SK-N-SH (cell line): Measurements from ENCODE around the gene TCF12. TPM values are rescaled to one million over a fixed set of nuclear protein-coding genes. Genes with fewer than 3 reads are reported as not detected.
A peak's percentile ranks its signal among the peaks of the same experiment; 100 is the strongest.

ENCODE experiments used
- CTCF ChIA-PET: fragments of 300-600, 350-600 bp; formaldehyde crosslinking; extraction: SDS; loops from one replicate; lab custom pipeline; 2021; lab: Yijun Ruan, JAX
- POLR2A ChIA-PET: fragments of 350-600 bp; sonication (Branson Sonifier 250); formaldehyde crosslinking; extraction: SDS; loops from one replicate; lab custom pipeline; 2020; ENCODE audit warnings: antibody characterized with exemption, inconsistent platforms; lab: Yijun Ruan, JAX
- DNase-seq: peaks from one replicate; pipeline ENCODE4 v3.0.0; 2012
- H2AFZ ChIP-seq: fragments of 200-600 bp; sonication (generic); 2 replicates; pipeline ENCODE4 v1.8.1; 2016; ENCODE audit warnings: antibody characterized with exemption, mild to moderate bottlenecking, low read depth
- H3F3A ChIP-seq: fragments of 200-600 bp; sonication (generic); replicated peaks from 2 replicates; pipeline ENCODE3; 2016; ENCODE audit warnings: antibody characterized with exemption, mild to moderate bottlenecking; ENCODE audit not compliant: insufficient read depth
- H3K27ac ChIP-seq, 2 experiments: fragments of 200-500 bp in 1 of 2; fragments of 200-600 bp in 1 of 2; sonication (Bioruptor generic) in 1 of 2; sonication (generic), shearing (Covaris generic) in 1 of 2; 2 replicates each; pipeline versions ENCODE4 v1.5.1 to v1.6.1; 2014 to 2016; ENCODE audit warnings: low read depth in 2 of 2, inconsistent platforms in 1 of 2, low read length in 1 of 2, mild to moderate bottlenecking in 1 of 2, mixed read lengths in 1 of 2
- H3K27me3 ChIP-seq: fragments of 200-600 bp; sonication (generic), shearing (Covaris generic); 2 replicates; pipeline ENCODE4 v1.6.1; 2016; ENCODE audit warnings: mixed run types; ENCODE audit not compliant: insufficient read depth
- H3K36me3 ChIP-seq, 2 experiments: fragments of 200-500 bp in 1 of 2; fragments of 200-600 bp in 1 of 2; sonication (Bioruptor generic) in 1 of 2; sonication (generic) in 1 of 2; replicated peaks in 1 of 2; 2 replicates each; pipeline versions ENCODE3 to v1.5.1; 2014 to 2016; ENCODE audit warnings: low read length in 1 of 2, mild to moderate bottlenecking in 1 of 2; ENCODE audit not compliant: insufficient read depth in 2 of 2, control insufficient read depth in 1 of 2
- H3K4me1 ChIP-seq, 2 experiments: fragments of 200-500 bp in 1 of 2; fragments of 200-600 bp in 1 of 2; sonication (Bioruptor generic) in 1 of 2; sonication (generic), shearing (Covaris generic) in 1 of 2; 2 replicates each; pipeline versions ENCODE4 v1.5.1 to v1.6.1; 2014 to 2016; ENCODE audit warnings: low read depth in 1 of 2, low read length in 1 of 2, mixed run types in 1 of 2; ENCODE audit not compliant: insufficient read depth in 2 of 2, control insufficient read depth in 1 of 2
- H3K4me2 ChIP-seq: fragments of 200-600 bp; sonication (generic), shearing (Covaris generic); 2 replicates; pipeline ENCODE4 v1.6.1; 2017; ENCODE audit warnings: mixed run types
- H3K4me3 ChIP-seq, 2 experiments: fragments of 200-500 bp in 1 of 2; fragments of 200-600 bp in 1 of 2; sonication (Bioruptor generic) in 1 of 2; sonication (generic), shearing (Covaris generic) in 1 of 2; 2 replicates each; pipeline versions ENCODE4 v1.5.1 to v1.8.1; 2014 to 2016; ENCODE audit warnings: low read depth in 2 of 2, inconsistent platforms in 1 of 2, low read length in 1 of 2, mild to moderate bottlenecking in 1 of 2, mixed read lengths in 1 of 2, moderate library complexity in 1 of 2
- H3K79me2 ChIP-seq: fragments of 200-600 bp; sonication (generic); 2 replicates; pipeline ENCODE4 v1.8.1; 2017; ENCODE audit warnings: mild to moderate bottlenecking; ENCODE audit not compliant: insufficient read depth
- H3K9ac ChIP-seq: fragments of 200-600 bp; sonication (generic); 2 replicates; pipeline ENCODE4 v1.6.1; 2017; ENCODE audit warnings: mixed run types
- H3K9me2 ChIP-seq: fragments of 200-600 bp; sonication (generic); 2 replicates; pipeline ENCODE4 v1.6.1; 2017; ENCODE audit warnings: mixed run types
- H3K9me3 ChIP-seq: fragments of 200-600 bp; sonication (generic); 2 replicates; pipeline ENCODE4 v1.6.1; 2017; ENCODE audit warnings: mixed run types, mild to moderate bottlenecking, moderate library complexity
- H4K20me1 ChIP-seq: fragments of 200-600 bp; sonication (generic); 2 replicates; pipeline ENCODE4 v1.6.1; 2017; ENCODE audit warnings: mild to moderate bottlenecking, mixed run types; ENCODE audit not compliant: insufficient read depth
- CHD2 ChIP-seq: fragments of 150-350 bp; IDR thresholded peaks from 2 replicates; pipeline ENCODE4 v1.6.1; 2018; ENCODE audit warnings: low read length; ENCODE audit not compliant: partially characterized antibody
- ELF1 ChIP-seq: IDR thresholded peaks from 2 replicates; pipeline ENCODE4 v1.4.0; 2012
- FOSL2 ChIP-seq: IDR thresholded peaks from 2 replicates; pipeline ENCODE4 v1.4.0; 2012; ENCODE audit warnings: low read depth, mild to moderate bottlenecking, moderate library complexity, borderline replicate concordance
- FOXJ3 ChIP-seq: sonication (generic); formaldehyde crosslinking; IDR thresholded peaks from 2 replicates; pipeline ENCODE4 v1.5.1; 2020; ENCODE audit warnings: mild to moderate bottlenecking, missing genetic modification reagents
- GABPA ChIP-seq: IDR thresholded peaks from 2 replicates; pipeline ENCODE4 v1.4.0; 2012; ENCODE audit warnings: low read depth, mild to moderate bottlenecking
- GATA2 ChIP-seq: sonication (generic); formaldehyde crosslinking; IDR thresholded peaks from 2 replicates; pipeline ENCODE4 v1.5.0; 2020; ENCODE audit warnings: mild to moderate bottlenecking, missing genetic modification reagents
- NFIC ChIP-seq: IDR thresholded peaks from 2 replicates; pipeline ENCODE4 v1.4.0; 2012; ENCODE audit warnings: borderline replicate concordance
- RCOR1 ChIP-seq: fragments of 150-350 bp; IDR thresholded peaks from 2 replicates; pipeline ENCODE4 v1.6.1; 2017; ENCODE audit warnings: antibody characterized with exemption, low read length
- REST ChIP-seq: IDR thresholded peaks from 2 replicates; pipeline ENCODE4 v1.6.1; 2012; ENCODE audit warnings: mild to moderate bottlenecking, low read depth, low read length, moderate library complexity
- RFX5 ChIP-seq: IDR thresholded peaks from 2 replicates; pipeline ENCODE4 v1.6.1; 2012; ENCODE audit warnings: mild to moderate bottlenecking, improper control_type of control experiment, low read length
- RXRA ChIP-seq: IDR thresholded peaks from 2 replicates; pipeline ENCODE4 v1.4.0; 2012; ENCODE audit warnings: low read depth, mild to moderate bottlenecking, borderline replicate concordance
- SMC3 ChIP-seq: IDR thresholded peaks from 2 replicates; pipeline ENCODE4 v1.6.1; 2012; ENCODE audit warnings: low read depth, low read length, improper control_type of control experiment
- TEAD4 ChIP-seq: IDR thresholded peaks from 2 replicates; pipeline ENCODE4 v1.4.0; 2012; ENCODE audit warnings: mild to moderate bottlenecking, borderline replicate concordance; ENCODE audit not compliant: insufficient read depth
- YY1 ChIP-seq: IDR thresholded peaks from 2 replicates; pipeline ENCODE4 v1.4.0; 2012; ENCODE audit warnings: low read depth, mild to moderate bottlenecking
- WGBS: methylation state at CpG from one replicate; pipeline ENCODE4 v1.1.6; 2017; ENCODE audit warnings: low lambda C conversion rate; 5-methylcytosine and 5-hydroxymethylcytosine counted together
- polyA plus RNA-seq, 3 experiments: library from polyadenylated mRNA; depleted of rRNA; stranded (reverse); fragments of >200 nt; gene quantifications; 2 replicates each; pipeline ENCODE4 v1.2.3, GENCODE V29; 2012
- TF ChIP-seq, protein P1 (sequence below): IDR thresholded peaks from 2 replicates; pipeline ENCODE4; 2012
- TF ChIP-seq, protein P2 (sequence below): IDR thresholded peaks from 2 replicates; pipeline ENCODE4 v1.4.0; 2012; ENCODE audit warnings: low read depth, borderline replicate concordance
- TF ChIP-seq, protein P3 (sequence below): fragments of 150-350 bp; IDR thresholded peaks from 2 replicates; pipeline ENCODE4 v1.6.1; 2016; ENCODE audit warnings: mild to moderate bottlenecking, low read depth, low read length

TCF12 gene
- polyA plus RNA-seq, 1 of the 3 experiments (the other 2 are of a cell fraction), result 49.6 TPM

DNA sequence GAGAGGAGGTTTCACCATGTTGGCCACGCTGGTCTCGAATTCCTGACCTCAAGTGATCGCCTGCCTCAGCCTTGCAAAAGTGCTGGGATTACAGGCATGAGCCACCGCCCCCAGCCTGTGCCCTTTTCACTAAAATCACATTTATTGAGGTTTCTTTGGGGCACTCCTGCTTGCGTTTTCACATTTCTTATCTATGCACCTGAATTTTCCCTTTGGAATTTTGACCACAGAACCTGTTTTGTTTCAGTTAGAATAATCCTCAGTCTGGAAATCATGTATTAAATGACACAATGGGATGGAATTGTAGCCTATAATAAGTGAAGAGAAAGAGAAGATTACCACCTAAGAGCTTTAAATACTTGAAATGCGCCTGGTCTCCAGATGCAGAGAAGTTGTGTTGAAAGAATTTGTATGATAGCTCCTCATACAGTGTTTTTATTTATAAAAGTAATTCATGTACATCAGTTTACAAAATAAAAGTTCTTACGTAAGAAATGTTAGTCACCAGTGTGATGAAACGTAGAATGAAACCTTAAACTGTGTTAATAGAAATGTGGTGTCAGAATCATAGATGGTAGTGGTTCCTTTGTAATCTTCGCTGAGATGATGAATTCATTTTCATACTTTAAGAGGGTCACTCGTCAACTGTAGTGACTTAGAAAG is 107.0 kb downstream of the TCF12 start:
- H3K9ac ChIP-seq, result no peak overlapping the region
- no peak overlapping the region for H3K4me3 ChIP-seq
- H3K27me3 ChIP-seq, result no peaks in the 10 kb centered on the region
- ChIA-PET CTCF (interaction anchor here (1.0 to 1.2 kb wide), 2 partner anchors 16 to 149 kb away, joined by 3 read pairs; no protein-coding TSS in a partner anchor), POLR2A (no interaction called here)
- H3F3A ChIP-seq, result peaks cover 7% of the 10 kb centered on the region
- H2AFZ ChIP-seq, result no peak overlapping the region
- H4K20me1 ChIP-seq, result peaks cover 16% of the 10 kb centered on the region
- TF ChIP-seq TEAD4 (no peak), RXRA (no peak), CHD2 (no peak), FOXJ3 (CRISPR knock-in tag) (no peak), RFX5 (no peak), YY1 (no peak), RCOR1 (no peak), ELF1 (no peak), SMC3 (no peak)
- TF ChIP-seq, protein P1, sequence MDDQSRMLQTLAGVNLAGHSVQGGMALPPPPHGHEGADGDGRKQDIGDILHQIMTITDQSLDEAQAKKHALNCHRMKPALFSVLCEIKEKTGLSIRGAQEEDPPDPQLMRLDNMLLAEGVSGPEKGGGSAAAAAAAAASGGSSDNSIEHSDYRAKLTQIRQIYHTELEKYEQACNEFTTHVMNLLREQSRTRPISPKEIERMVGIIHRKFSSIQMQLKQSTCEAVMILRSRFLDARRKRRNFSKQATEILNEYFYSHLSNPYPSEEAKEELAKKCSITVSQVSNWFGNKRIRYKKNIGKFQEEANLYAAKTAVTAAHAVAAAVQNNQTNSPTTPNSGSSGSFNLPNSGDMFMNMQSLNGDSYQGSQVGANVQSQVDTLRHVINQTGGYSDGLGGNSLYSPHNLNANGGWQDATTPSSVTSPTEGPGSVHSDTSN, result no peak
- TF ChIP-seq, protein P2, sequence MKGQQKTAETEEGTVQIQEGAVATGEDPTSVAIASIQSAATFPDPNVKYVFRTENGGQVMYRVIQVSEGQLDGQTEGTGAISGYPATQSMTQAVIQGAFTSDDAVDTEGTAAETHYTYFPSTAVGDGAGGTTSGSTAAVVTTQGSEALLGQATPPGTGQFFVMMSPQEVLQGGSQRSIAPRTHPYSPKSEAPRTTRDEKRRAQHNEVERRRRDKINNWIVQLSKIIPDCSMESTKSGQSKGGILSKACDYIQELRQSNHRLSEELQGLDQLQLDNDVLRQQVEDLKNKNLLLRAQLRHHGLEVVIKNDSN, result no peak
- TF ChIP-seq, protein P3, sequence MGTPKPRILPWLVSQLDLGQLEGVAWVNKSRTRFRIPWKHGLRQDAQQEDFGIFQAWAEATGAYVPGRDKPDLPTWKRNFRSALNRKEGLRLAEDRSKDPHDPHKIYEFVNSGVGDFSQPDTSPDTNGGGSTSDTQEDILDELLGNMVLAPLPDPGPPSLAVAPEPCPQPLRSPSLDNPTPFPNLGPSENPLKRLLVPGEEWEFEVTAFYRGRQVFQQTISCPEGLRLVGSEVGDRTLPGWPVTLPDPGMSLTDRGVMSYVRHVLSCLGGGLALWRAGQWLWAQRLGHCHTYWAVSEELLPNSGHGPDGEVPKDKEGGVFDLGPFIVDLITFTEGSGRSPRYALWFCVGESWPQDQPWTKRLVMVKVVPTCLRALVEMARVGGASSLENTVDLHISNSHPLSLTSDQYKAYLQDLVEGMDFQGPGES, result no peak
- no peaks in the 10 kb centered on the region for H3K36me3 ChIP-seq
- no peaks in the 10 kb centered on the region for H3K9me3 ChIP-seq
- WGBS, result 89% methylated on average over 10 of the region's 10 CpGs
- no peak overlapping the region for H3K4me2 ChIP-seq
- DNase-seq, result no peak
- 0 out of 4 replicates have a peak overlapping the region, but pooled peaks of 1 of the 2 experiments have one; percentile 12 for H3K27ac ChIP-seq
- H3K4me1 ChIP-seq, result peaks cover 0 to 3% of the 10 kb centered on the region in 2 experiments; a peak in 2 of 4 replicates
- peaks cover 100% of the 10 kb centered on the region for H3K79me2 ChIP-seq
- no peaks in the 10 kb centered on the region for H3K9me2 ChIP-seq

GRCh38 chr15:57026016-57026592 is 107.7 kb downstream of the TCF12 start:
- peaks cover 100% of the 10 kb centered on the region for H3K79me2 ChIP-seq

More at GRCh38 chr15:57026016-57026592, 107.7 kb downstream of the TCF12 start:
- Histone ChIP-seq H4K20me1 (peaks cover 23% of the 10 kb centered on the region), H2AFZ (no peak overlapping the region), H3K4me3 (no peak overlapping the region), H3K9me3 (no peaks in the 10 kb centered on the region), H3K4me2 (no peak overlapping the region), H3K9me2 (no peaks in the 10 kb centered on the region), H3K4me1 (peaks cover 2 to 10% of the 10 kb centered on the region in 2 experiments; a peak in 2 of 4 replicates), H3K9ac (no peak overlapping the region), H3F3A (peaks cover 11% of the 10 kb centered on the region), H3K27me3 (no peaks in the 10 kb centered on the region), H3K27ac (peak overlapping the region in 1 of 2 experiments; percentile 12; a peak in 1 of 4 replicates), H3K36me3 (no peaks in the 10 kb centered on the region)
- TF ChIP-seq NFIC, result no peak
- TF ChIP-seq TEAD4, result no peak
- TF ChIP-seq, protein P3, result no peak
- no peak for TF ChIP-seq GABPA
- TF ChIP-seq, protein P2, result no peak
- no peak for TF ChIP-seq FOSL2
- no peak for TF ChIP-seq RFX5
- TF ChIP-seq REST, result no peak
- TF ChIP-seq GATA2 (CRISPR knock-in tag), result no peak
- DNase-seq, result no peak
- POLR2A ChIA-PET, result no interaction called here
- 92% methylated on average over 2 of the region's 2 CpGs for WGBS
- CTCF ChIA-PET, result no interaction called here
